ENCODE results near the gene TNIP1. TPM values are rescaled to one million over a fixed set of nuclear protein-coding genes. Genes with fewer than 3 reads are reported as not detected.

Gene TNIP1
- total RNA-seq, 1 donor from 2014 or later = 285 TPM

DNA sequence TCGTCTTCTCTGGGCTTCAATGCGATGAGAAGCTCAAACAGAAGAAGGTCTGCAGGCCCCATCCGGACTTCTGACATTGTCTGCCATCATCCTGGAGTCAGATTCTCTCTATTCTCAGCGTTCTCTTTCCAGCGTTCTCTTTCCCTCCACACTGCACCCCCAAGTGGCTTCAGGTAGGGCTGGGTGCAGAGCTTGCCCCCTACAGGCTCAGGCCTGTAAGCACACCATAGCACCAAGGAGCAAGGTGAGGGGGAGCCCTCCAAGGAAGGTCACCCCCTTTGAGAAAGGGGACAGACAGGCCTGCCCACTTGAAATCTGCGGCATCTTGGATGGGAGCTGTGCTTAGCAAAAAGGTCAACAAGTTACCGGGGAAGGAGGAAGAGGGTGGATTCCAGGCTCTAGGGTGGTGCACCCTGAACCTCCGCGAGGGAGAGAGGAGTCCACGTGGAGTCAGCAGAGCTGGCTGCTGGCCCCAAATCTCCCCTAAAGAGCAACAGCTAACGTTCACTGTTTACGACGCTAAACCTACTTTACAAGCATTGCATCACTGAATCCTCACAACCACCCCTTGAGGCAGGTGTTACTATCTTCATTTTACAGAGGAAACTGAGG, 32.9 kb downstream of the TNIP1 start:
- intact Hi-C loops (cut with micrococcal nuclease) = loop anchor here (5.0 kb wide), 2 partner anchors 486 to 591 kb away; no protein-coding TSS in a partner anchor

DNA sequence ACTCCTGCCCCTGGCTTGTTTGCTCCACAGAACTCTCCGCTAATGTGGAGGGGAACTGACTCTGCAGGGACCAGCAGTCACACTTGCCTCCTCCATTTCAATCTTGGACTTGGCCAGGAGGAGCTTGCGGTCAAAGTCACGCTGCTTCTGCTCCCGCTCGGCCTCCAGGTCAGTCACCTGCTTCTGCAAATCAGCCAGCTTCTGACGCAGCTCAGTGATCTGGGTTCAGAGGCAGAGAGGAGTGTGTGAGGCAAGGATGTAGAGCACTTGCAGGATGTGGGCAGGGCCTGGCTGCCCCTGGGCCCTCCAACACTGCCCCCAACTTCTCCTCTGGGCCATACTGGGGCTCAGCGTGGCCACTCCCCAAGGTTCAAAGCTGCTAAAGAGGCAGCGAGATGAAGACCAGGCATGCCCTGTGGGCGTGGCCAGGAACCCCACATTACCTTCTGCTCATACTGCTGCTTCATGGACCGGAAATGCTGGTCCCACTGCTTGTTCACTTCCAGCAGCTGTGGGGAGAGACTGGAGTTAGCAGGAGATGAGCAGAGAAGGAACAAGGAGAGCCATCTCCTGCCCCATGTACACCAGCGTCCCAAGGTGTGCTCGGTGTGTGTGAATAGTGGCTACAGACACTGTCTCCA, 38.3 kb downstream of the TNIP1 start:
- intact Hi-C loops (cut with micrococcal nuclease) = no loop called here

DNA sequence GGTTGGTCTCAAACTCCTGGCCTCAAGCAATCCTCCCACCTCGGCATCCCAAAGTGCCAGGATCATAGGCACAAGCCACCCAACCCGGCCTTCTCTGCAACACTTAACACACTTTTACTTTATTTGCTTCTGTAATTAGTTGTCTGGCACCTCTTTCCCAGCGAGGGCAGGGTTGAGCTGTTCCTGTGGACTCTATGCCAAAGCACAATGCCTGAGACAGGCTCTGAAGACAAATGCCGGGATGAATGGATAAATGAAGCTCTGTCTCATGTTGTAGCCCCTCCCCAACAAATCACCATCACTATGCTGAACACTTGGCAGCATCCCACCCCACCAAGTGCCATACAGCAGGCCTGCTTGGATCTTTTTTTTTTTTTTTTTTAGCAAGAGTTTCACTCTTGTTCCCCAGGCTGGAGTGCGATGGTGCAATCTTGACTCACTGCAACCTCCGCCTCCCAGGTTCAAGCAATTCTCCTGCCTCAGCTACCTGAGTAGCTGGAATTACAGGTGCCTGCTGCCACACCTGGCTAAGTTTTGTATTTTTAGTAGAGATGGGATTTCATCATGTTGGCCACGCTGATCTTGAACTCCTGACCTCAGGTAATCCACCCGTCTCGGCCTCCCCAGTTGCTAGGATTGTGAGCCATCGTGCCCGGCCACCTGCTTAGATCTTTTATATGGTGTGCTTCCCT, 39.1 kb downstream of the TNIP1 start:
- intact Hi-C loops (cut with micrococcal nuclease) = no loop called here

DNA sequence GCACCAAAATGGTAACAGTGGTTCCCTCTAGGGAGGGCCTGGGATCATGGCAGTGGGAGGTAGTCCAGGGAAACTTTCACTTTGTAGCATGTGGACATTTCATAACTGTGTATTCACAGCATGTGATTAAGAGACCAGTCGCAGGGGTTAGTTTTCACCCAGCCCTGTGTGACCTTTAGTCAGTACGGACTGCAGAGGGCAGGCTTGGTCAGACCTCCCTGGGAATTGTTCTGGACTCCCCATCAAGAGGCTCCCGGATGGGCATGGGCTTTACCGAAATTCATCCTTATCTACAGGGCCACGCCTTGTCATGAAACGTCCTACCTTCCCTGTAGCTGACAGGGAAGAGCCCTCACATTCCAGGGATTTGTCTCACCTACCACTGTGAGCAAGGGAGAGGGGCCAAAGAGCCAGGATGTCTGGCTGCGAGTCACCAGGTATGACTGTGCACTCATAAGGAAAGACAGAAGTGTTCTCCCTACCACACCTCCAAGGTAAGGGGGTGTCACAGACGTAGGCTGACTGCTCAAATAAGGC, 40.6 kb downstream of the TNIP1 start:
- intact Hi-C loops (cut with micrococcal nuclease) = no loop called here

DNA sequence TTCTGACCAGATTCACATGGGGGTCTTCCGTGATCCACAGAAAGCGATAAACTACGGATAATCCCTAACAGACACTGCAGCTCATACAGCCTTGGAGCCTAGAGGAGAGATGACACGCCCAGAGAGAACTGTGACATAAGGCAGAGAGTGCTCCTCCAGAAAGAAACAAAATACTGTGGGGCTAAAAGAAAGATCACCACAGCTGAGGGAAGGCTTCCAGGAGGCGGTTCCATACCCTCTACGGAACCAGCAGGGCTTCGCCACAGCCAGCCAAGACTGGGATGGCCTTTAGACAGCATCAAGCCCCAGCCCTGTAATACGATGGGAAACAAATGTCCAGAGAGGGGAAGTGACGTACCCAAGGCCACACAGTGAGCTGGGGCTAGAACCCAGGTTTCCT, 41.2 kb downstream of the TNIP1 start:
- intact Hi-C loops (cut with micrococcal nuclease) = no loop called here

DNA sequence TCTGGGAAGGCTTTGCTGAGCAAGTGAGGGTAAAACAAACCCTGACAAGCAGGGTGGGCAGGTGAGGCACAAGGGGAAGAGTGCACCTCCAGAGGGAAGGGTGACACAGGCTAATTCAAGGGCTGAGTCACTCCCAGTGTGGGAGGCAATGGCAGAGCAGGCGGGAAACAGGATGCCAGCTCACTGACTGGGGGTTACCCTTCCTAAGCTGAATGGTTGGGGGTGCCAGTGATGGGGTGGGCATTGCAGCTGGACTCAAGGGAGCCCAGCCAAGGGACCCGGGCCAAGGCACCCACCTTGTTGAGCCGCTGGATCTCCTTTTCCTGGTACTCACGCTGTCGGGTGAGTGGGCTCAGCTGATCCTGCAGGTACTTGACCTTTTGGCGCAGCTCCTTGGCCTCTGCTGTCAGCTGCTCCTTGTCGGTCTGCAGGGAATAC, 42.0 kb downstream of the TNIP1 start:
- intact Hi-C loops (cut with micrococcal nuclease) = no loop called here

DNA sequence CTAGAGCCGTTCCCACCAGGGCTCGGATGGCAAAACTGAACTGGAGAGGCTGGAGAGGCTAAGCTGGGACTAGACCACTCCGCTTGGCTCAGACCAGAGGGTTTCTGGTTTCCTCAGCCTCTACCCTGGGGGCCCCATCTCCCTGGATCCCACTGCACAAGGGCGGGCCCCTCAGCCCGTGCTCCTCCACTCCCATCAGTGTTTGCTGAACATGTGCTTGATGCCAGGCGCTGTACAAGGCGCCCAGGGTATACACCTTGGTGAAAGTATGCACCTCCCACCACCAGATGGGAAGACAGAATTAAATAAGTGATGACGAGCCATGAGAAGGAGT, 42.5 kb downstream of the TNIP1 start:
- intact Hi-C loops (cut with micrococcal nuclease) = no loop called here

DNA sequence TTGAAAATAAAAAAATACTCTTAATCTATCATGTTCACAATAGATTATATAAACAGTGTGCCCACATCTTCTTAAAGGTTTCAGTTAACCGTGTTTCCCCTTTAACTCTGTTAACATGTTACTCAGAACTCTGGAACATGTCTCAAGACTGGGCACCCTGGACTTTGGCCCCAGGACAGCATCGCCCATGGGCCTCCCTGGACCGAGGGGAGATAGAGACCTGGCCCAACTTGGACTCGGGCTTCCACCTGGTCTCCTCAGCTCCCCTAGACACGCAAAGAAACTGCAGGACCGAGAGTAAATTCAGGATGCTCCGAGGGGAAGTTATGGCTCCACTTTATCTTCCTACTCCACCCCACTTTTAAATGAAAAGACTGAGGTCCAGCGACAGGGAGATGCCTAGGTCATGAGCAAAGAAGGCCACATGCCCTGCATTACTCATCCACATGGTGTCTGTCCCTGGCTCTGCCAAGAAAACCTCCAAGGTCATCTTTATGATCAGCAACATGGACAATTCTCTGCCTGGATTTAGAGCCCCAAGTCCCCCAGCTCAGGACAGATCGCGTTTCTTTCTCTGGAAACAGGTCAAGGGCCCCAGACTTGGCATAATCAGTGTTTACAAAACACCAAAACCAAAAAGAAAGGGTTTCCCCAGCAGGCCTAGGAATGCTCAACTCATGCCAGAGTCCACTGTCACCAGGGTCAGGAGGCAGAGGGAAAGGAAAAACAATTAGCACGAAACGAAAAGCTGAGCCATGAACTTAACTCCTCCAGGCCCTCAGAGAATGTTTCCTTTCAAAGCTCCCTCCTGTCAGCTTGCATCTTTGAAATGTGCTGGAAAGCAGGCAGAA, 43.0 kb downstream of the TNIP1 start:
- intact Hi-C loops (cut with micrococcal nuclease) = no loop called here

DNA sequence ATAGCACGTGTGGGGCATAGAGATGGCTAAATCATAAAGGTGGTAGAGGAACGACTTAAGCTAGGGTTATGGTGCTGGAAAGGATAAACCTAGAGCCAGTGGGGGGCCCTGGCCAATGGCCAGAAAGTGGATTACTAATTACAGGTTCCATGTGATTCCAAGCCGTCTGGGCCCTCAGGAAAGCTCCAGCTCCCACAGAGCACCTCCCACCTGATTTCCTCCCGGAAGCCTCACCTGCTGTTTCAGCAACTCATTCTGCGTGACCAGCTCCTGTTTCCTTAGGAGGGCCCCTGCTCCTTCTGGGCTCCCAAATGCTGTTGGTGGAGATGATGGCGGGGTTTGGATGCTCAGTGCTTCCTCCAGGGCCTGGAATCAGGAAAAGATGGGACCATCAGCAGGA, 44.3 kb downstream of the TNIP1 start:
- intact Hi-C loops (cut with micrococcal nuclease) = no loop called here

DNA sequence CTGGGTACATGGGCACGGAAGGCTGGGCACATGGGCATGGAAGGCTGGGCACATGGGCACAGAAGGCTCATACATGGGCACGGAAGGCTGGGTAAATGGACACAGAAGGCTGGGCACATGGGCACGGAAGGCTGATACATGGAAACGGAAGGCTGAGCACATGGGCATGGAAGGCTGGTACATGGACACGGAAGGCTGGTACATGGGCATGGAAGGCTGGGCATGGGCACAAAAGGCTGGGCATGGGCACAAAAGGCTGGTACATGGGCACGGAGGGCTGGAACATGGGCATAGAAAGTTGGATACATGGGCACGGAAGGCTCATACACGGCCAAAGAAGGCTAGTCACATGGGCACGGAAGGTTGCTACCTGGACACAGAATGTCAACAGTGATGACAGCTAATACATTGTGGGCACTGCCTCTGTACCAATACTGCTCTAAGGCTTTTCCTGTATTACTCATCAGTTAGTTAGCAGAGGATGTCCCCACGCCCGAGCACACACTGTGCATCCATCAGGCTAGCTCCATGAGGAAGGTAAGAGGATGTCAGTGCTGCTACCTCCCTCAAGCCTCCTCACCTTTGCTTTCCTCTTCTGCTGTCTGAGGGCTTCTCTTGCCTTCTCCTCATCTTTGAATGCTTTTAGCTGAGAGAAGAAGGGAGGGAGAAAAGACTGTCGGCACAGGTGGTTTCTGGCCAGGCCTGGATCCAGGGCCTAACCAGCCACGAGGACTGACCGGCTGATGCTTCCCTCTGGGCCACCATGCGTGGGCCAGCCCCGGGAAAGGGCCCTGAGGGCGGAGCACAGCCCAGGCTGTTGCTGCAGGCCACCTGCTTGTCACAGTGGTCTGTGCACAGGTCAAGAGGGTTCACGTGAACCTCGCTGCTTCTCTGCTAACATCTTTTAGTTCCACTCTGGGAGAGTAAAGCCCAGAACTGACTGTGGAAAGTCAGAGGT, 46.1 kb downstream of the TNIP1 start:
- intact Hi-C loops (cut with micrococcal nuclease) = no loop called here

DNA sequence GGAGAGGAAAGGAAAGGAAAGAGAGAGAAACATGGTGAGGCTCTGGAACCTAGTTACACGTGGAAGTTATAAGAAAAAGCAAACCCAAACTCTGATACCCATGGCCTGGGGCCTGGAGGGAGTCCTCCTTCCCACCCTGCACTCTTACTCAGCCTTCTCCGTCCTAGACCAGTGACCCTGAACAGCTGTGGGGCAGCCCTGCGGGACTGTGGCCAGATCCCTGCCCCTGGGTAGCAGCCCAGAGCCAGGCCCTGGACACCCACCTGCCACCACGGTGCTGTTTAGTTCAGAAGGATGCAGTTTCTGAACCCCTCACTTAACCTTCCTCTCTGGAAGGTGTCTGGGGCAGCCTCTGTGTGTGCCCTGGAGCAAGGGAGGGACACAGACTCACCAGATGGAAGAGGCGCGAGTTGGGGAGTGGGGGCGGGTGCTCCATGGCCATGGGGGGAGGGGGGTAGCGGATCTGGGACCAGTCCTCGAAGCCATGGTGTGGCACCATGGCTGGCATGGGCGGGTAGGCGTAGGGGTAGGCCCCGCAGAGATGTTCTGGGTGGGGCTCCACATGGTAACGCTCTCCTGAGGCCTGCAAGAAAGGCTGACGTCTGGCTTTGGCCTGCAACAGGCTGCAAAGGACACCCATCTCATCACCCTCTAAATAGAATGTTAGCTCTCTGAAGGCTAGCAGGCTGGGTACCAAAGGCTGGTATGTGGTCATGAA, 47.5 kb downstream of the TNIP1 start:
- intact Hi-C loops (cut with micrococcal nuclease) = no loop called here

DNA sequence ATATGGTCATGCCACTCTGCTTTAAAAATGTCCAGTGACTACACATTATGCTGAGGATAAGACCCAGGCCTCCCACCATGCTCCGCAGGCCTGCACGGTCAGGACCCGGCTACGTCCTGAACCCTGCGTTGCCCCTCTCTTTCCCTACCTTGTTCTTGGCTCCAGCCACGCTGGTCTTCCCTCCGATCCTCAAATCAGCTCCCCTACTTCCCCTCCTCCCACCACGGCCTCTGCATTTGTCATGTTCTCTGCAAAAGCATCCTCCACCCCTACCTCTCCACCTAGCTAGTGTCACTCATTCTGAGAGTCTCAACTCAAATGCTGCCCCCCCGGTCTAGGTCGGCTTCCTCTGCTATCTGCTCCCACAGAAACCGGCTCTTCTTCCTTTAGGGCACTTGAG, 49.3 kb downstream of the TNIP1 start:
- intact Hi-C loops (cut with micrococcal nuclease) = no loop called here

DNA sequence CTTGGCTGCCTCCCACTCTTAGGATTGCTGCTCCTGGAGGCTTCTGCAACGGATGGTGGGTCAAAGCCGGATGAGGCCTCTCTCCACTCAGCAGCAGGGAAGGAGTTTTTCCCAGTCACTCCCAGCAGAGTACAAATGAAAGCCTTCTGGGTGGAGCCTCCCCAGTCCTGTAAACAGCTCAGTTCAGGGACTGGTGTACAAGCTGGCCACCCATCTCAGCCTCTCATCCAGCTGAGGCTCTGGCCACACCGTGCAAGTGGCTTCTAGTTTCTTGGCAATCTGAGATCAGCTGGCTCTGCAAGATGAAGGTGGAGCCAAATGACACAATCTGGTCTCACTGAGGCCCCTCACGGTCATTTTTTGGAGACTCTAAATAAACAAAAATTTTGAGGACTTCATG, 50.5 kb downstream of the TNIP1 start:
- intact Hi-C loops (cut with micrococcal nuclease) = no loop called here

DNA sequence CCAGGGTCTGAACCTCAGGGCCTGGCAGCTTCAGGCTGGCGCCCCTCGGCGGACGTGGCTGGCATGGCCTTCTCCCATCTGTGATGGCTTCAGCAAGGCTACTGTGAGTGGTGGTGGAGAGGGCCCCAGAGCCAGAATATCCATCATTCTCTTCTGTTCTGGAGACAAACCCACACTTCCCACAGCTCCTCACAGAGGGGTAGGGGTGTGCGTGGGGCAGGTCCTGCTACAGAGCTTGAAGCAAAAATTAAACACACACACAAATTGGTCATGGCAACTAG, 50.8 kb downstream of the TNIP1 start:
- intact Hi-C loops (cut with micrococcal nuclease) = no loop called here

DNA sequence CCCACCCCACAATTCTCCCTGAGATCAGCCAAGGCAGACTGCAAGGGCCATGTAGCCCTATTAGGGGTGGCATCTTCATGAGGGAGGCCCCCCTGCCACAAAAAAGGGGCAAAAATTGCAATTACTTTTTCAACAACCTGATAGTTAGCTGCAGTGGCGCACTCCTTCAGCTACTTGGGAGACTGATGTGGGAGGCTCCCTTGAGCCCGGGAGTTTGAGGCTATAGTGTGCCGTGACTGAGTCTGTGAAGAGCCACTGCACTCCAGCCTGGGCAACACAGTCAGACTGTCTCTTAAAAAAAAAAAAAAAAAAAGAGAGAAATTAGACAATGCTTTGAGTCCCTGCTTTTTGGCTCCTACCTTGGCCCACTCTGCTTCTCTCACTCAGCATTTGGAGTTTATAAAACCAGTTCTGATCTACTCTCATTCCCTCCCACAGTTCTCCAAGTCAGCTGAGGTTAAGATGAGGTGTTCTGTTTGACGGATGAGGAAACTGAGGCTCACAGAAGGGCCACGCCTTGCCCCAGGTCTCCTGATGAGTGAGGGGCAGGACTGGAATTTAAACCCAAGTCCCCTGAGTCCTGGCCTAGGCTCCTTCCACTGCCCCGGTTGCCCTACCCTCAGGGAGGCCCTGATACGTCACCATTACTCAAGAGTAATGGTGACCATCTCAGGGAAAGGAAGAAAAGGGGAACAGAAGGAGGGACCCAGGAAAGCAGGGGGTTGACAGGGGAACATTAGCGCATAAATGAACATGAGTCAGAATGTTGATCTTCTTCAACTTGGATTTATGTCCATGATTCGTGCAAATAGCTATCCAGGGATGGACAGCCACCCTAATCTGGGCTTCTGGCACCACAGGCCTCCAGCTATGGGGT, 51.4 kb downstream of the TNIP1 start:
- intact Hi-C loops (cut with micrococcal nuclease) = no loop called here

DNA sequence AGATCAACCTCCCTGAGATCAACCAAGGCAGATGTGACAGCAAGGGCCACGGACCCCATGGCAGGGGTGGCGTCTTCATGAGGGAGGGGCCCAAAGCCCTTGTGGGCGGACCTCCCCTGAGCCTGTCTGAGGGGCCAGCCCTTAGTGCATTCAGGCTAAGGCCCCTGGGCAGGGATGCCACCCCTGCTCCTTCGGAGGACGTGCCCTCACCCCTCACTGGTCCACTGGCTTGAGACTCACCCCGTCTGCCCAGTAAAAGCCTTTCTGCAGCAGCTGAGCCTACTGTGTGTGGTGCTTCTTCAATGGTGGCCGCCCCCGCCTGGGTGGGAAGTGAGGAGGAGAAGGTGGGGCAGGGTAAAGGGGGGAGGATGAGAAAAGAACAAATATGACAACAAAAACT, 52.1 kb downstream of the TNIP1 start:
- intact Hi-C loops (cut with micrococcal nuclease) = no loop called here

DNA sequence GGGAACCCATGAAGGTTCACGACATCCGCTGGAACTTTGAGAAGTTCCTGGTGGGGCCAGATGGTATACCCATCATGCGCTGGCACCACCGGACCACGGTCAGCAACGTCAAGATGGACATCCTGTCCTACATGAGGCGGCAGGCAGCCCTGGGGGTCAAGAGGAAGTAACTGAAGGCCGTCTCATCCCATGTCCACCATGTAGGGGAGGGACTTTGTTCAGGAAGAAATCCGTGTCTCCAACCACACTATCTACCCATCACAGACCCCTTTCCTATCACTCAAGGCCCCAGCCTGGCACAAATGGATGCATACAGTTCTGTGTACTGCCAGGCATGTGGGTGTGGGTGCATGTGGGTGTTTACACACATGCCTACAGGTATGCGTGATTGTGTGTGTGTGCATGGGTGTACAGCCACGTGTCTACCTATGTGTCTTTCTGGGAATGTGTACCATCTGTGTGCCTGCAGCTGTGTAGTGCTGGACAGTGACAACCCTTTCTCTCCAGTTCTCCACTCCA, 52.8 kb downstream of the TNIP1 start:
- intact Hi-C loops (cut with micrococcal nuclease) = no loop called here

DNA sequence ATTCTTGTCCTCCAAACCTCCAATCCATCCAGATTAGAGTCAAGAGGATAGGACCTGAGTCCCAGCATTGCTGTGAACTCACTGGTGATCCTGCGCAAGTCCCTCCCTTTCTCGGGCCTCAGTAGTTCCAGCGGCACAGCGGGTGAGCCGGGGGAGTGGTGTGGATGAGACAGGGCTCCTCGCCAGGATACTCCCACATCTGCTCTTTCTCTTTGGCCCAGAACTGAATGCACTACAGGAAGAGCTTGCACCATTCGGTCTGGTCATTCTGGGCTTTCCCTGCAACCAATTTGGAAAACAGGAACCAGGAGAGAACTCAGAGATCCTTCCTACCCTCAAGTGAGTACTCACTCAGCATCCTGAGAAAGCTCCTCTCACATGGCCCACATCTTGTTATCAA, 54.2 kb downstream of the TNIP1 start:
- intact Hi-C loops (cut with micrococcal nuclease) = no loop called here

DNA sequence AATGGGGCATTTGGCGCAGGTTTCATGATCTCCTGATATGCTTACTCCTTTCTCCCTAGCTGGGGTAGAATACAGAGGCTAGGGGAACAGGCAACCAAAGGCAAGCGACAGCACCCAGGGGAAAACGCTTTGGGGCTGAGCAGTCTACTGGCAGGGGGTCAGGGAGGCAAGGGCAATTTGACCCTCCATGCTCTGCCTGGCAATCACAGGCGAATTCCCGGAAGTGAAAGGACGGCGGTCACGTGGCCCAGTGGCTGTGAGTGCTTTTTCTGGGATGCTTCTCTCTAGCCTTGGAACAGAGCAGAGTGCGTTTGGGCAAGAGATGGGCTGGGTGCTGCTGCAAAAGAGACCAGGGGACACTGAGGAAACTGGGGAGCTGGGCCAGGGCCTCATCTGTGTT, 54.7 kb downstream of the TNIP1 start:
- intact Hi-C loops (cut with micrococcal nuclease) = no loop called here
